GM21723 (cell line): Measurements from ENCODE around the gene HNRNPCL2.
"Not testable (repeated sequence)": the region's sequence is repeated elsewhere in the genome, so short reads cannot be mapped to it uniquely, and the experiment has no call there.

Experiments
- ATAC-seq: cut with Tn5 transposase; IDR thresholded peaks from one replicate; pipeline ENCODE4 v1.9.1; 2021; ENCODE audit warnings: mild to moderate bottlenecking, moderate library complexity; ENCODE audit not compliant: unreplicated experiment

Gene HNRNPCL2

GRCh38 chr1:13116754-13117153 lies at the start of gene HNRNPCL2:
Gene HNRNPCL2, minus strand, starts transcription at chr1:13116854. Its CDS starts 454 bp downstream, at chr1:13116400.
- not testable (repeated sequence) for ATAC-seq

- not testable (repeated sequence) for ATAC-seq
Observed at GRCh38 chr1:13165531-13165930, 48.9 kb upstream of the HNRNPCL2 start, which contains the start of gene HNRNPCL4. Gene HNRNPCL4, minus strand, starts transcription at chr1:13165631. Its CDS starts 164 bp downstream, at chr1:13165467.

- not testable (repeated sequence) for ATAC-seq
Observed at GRCh38 chr1:13155909-13156308, 39.3 kb upstream of the HNRNPCL2 start, which contains the start of gene PRAMEF26. Gene PRAMEF26, minus strand, starts transcription at chr1:13156009. Its CDS starts 2,914 bp downstream, at chr1:13153095.

GRCh38 chr1:13070474-13070873 lies 46.2 kb downstream of the HNRNPCL2 start, which contains the start of gene PRAMEF25:
Gene PRAMEF25, plus strand, starts transcription at chr1:13070774. Its CDS starts 2,920 bp downstream, at chr1:13073694.
- ATAC-seq: not testable (repeated sequence)
